Endodermal cell (in vitro differentiated cells): ENCODE measurements around the gene TMBIM1. TPM values are rescaled to one million over a fixed set of nuclear protein-coding genes. Genes with fewer than 3 reads are reported as not detected.

Experiments used
- DNase-seq: peaks from one replicate; pipeline ENCODE4 v3.0.0-alpha.2; 2017
- H3K27ac ChIP-seq: 2 replicates; pipeline ENCODE4 v1.5.1; 2013; ENCODE audit warnings: mild to moderate bottlenecking, low read depth, low read length, moderate library complexity
- H3K27me3 ChIP-seq: 2 replicates; pipeline ENCODE4 v1.6.1; 2013; ENCODE audit warnings: mild to moderate bottlenecking, low read length, moderate library complexity; ENCODE audit not compliant: insufficient read depth, control insufficient read depth, poor library complexity, severe bottlenecking
- H3K36me3 ChIP-seq: 2 replicates; pipeline ENCODE4 v1.7.0; 2013; ENCODE audit warnings: mild to moderate bottlenecking, low read length, moderate library complexity; ENCODE audit not compliant: control insufficient read depth, insufficient read depth
- H3K4me1 ChIP-seq: one replicate; pipeline ENCODE4 v1.7.0; 2013; ENCODE audit warnings: low read length; ENCODE audit not compliant: control insufficient read depth, insufficient read depth
- H3K4me3 ChIP-seq: 2 replicates; pipeline ENCODE4 v1.5.1; 2013; ENCODE audit warnings: mild to moderate bottlenecking, low read length, moderate library complexity
- H3K9ac ChIP-seq: 2 replicates; pipeline ENCODE4 v1.6.1; 2013; ENCODE audit warnings: mild to moderate bottlenecking, low read length, moderate library complexity; ENCODE audit not compliant: poor library complexity, severe bottlenecking; ENCODE audit errors: extremely low read depth
- H3K9me3 ChIP-seq: 2 replicates; pipeline ENCODE4 v1.6.1; 2013; ENCODE audit warnings: mild to moderate bottlenecking, low read length, moderate library complexity; ENCODE audit not compliant: control insufficient read depth
- H3K27ac Mint-ChIP-seq: 2 replicates; pipeline ENCODE4 v1.8.0; 2020; ENCODE audit warnings: mixed read lengths
- H3K27me3 Mint-ChIP-seq: 2 replicates; pipeline ENCODE4 v1.8.0; 2021; ENCODE audit warnings: mild to moderate bottlenecking, mixed read lengths; ENCODE audit not compliant: insufficient read depth
- H3K36me3 Mint-ChIP-seq: 2 replicates; pipeline ENCODE4 v1.8.0; 2020; ENCODE audit warnings: low read depth, mixed read lengths
- H3K4me1 Mint-ChIP-seq: 2 replicates; pipeline ENCODE4 v1.8.0; 2020; ENCODE audit warnings: mixed read lengths
- H3K4me3 Mint-ChIP-seq: 2 replicates; pipeline ENCODE4 v1.8.0; 2020; ENCODE audit warnings: mild to moderate bottlenecking, moderate library complexity, mixed read lengths
- H3K9me3 Mint-ChIP-seq: 2 replicates; pipeline ENCODE4 v1.8.0; 2020; ENCODE audit warnings: mild to moderate bottlenecking, mixed read lengths
- WGBS, 2 experiments: methylation state at CpG; one replicate each; pipeline versions ENCODE4 v1.1.5 to v1.1.7; 2013; ENCODE audit warnings: missing lambda C conversion rate in 2 of 2, mixed read lengths in 1 of 2; ENCODE audit not compliant: insufficient coverage in 1 of 2, insufficient read length in 1 of 2; 5-methylcytosine and 5-hydroxymethylcytosine counted together
- total RNA-seq, 2 donors: library from RNA; stranded (reverse); fragmentation: NEBNext Ultra II Directional in 1 of 2; extraction: Animal tissue kit (Norgen Biotek cat#: 25700) in 1 of 2; gene quantifications; 2 replicates in 1 of 2; 3 replicates in 1 of 2; pipeline ENCODE4 v1.2.1, GENCODE V29; 2021
- TF ChIP-seq, protein P1 (sequence below): fragments of 200-600 bp; sonication (generic); conservative IDR thresholded peaks from 2 replicates; pipeline ENCODE4 v1.5.0; 2021; ENCODE audit warnings: antibody characterized with exemption, mild to moderate bottlenecking

TMBIM1 gene
- total RNA-seq, 2 donors from 2014 or later = 50.7 to 53.8 TPM

GRCh38 chr2:218230882-218231281 is 61.4 kb downstream of the TMBIM1 start:
- no peak for DNase-seq
- H3K36me3 Mint-ChIP-seq = peaks cover 78% of the 10 kb centered on the region
- Histone ChIP-seq H3K27ac (no peak overlapping the region), H3K9ac (no peak overlapping the region), H3K4me3 (no peak overlapping the region), H3K4me1 (peaks cover 4% of the 10 kb centered on the region), H3K9me3 (peaks cover 9% of the 10 kb centered on the region), H3K27me3 (no peaks in the 10 kb centered on the region), H3K36me3 (peaks cover 94% of the 10 kb centered on the region)
- TF ChIP-seq, protein P1, sequence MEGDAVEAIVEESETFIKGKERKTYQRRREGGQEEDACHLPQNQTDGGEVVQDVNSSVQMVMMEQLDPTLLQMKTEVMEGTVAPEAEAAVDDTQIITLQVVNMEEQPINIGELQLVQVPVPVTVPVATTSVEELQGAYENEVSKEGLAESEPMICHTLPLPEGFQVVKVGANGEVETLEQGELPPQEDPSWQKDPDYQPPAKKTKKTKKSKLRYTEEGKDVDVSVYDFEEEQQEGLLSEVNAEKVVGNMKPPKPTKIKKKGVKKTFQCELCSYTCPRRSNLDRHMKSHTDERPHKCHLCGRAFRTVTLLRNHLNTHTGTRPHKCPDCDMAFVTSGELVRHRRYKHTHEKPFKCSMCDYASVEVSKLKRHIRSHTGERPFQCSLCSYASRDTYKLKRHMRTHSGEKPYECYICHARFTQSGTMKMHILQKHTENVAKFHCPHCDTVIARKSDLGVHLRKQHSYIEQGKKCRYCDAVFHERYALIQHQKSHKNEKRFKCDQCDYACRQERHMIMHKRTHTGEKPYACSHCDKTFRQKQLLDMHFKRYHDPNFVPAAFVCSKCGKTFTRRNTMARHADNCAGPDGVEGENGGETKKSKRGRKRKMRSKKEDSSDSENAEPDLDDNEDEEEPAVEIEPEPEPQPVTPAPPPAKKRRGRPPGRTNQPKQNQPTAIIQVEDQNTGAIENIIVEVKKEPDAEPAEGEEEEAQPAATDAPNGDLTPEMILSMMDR = peak; percentile 55
- 89% methylated on average over 1 of the region's 1 CpG; no CpG with 5 or more reads in 1 of the 2 experiments for WGBS, 2 experiments
- no peaks in the 10 kb centered on the region for H3K27me3 Mint-ChIP-seq
- H3K27ac Mint-ChIP-seq = no peak overlapping the region
- no peaks in the 10 kb centered on the region for H3K9me3 Mint-ChIP-seq
- peaks cover 3% of the 10 kb centered on the region for H3K4me1 Mint-ChIP-seq
- H3K4me3 Mint-ChIP-seq = no peak overlapping the region

- H3K36me3 Mint-ChIP-seq = peaks cover 76% of the 10 kb centered on the region
- H3K27ac ChIP-seq = no peak overlapping the region
- H3K27ac Mint-ChIP-seq = no peak overlapping the region
- peaks cover 4% of the 10 kb centered on the region for H3K4me1 ChIP-seq
- no peaks in the 10 kb centered on the region for H3K27me3 Mint-ChIP-seq
- H3K4me3 ChIP-seq = no peak overlapping the region
- no peak overlapping the region for H3K4me3 Mint-ChIP-seq
- no peak for DNase-seq
- WGBS, 2 experiments = 86 to 95% methylated on average over 3 to 4 of the region's 4 CpGs
- peaks cover 94% of the 10 kb centered on the region for H3K36me3 ChIP-seq
- H3K9ac ChIP-seq = no peak overlapping the region
- TF ChIP-seq, protein P1 = no peak
- no peaks in the 10 kb centered on the region for H3K27me3 ChIP-seq
- H3K4me1 Mint-ChIP-seq = peaks cover 3% of the 10 kb centered on the region
- H3K9me3 Mint-ChIP-seq = no peaks in the 10 kb centered on the region
- peaks cover 9% of the 10 kb centered on the region for H3K9me3 ChIP-seq
Observed at GRCh38 chr2:218229851-218230250, 62.5 kb downstream of the TMBIM1 start.

GRCh38 chr2:218229239-218229638 is 63.1 kb downstream of the TMBIM1 start:
- H3K9me3 Mint-ChIP-seq = no peaks in the 10 kb centered on the region
- TF ChIP-seq, protein P1 = no peak
- Histone ChIP-seq H3K9ac (no peak overlapping the region), H3K36me3 (peaks cover 94% of the 10 kb centered on the region), H3K27ac (no peak overlapping the region), H3K27me3 (no peaks in the 10 kb centered on the region), H3K9me3 (peaks cover 9% of the 10 kb centered on the region), H3K4me3 (no peak overlapping the region), H3K4me1 (peaks cover 4% of the 10 kb centered on the region)
- peaks cover 5% of the 10 kb centered on the region for H3K4me1 Mint-ChIP-seq
- WGBS, 2 experiments = 99 to 100% methylated on average over 2 to 3 of the region's 3 CpGs
- peaks cover 75% of the 10 kb centered on the region for H3K36me3 Mint-ChIP-seq
- DNase-seq = no peak
- no peaks in the 10 kb centered on the region for H3K27me3 Mint-ChIP-seq
- no peak overlapping the region for H3K4me3 Mint-ChIP-seq
- H3K27ac Mint-ChIP-seq = no peak overlapping the region
